Loucy (cell line): ENCODE measurements around the gene SLC22A1.

Source experiments
- CTCF ChIP-seq: fragments of 200-600 bp; sonication (generic); conservative IDR thresholded peaks from 2 replicates; pipeline ENCODE4 v1.5.1; 2014; ENCODE audit warnings: mild to moderate bottlenecking, antibody characterized with exemption, low read length
- EZH2phosphoT487 ChIP-seq: fragments of 200-600 bp; IDR thresholded peaks from 2 replicates; pipeline ENCODE4 v1.6.1; 2018; ENCODE audit warnings: antibody characterized with exemption, mild to moderate bottlenecking, moderate library complexity, borderline replicate concordance

GRCh38 chr6:160122744-160123143 is 1.1 kb downstream of the SLC22A1 start:
- no peak for TF ChIP-seq CTCF
- TF ChIP-seq EZH2phosphoT487: no peak
